ENCODE results near the gene CAVIN1.
"Not testable (repeated sequence)": the region's sequence is repeated elsewhere in the genome, so short reads cannot be mapped to it uniquely, and the experiment has no call there.

CAVIN1 gene

DNA sequence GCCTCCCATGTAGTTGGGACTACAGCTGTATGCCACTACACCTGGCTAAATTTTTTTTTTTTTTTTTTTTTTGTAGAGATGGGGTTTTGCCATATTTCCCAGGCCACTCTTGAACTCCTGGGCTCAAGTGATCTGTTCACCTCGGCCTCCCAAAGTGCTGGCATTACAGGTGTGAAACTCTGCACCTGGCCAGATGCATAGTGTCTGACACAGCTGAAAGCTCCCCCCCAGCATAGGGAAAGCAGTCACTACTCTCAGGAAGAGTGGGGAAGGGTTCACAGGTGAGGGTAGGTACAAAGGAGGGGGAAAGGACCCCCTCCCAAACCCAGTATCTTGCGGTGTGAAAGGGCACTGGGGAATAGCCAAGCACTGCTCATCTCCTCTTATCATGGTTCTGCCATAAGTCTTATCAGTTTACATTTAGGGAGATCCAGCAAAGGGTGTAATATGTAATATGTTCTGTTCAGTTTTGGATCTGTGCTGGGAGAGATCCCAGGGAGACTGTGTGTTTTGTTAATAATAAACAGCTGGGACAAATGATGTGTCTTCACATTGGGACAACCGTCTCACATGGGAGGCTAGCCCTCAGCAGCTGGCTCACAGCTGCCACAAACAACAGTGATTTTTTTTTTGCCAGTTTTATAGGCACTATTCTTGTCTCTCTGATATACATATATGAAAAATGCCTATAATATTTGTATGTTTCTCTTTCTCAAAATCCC, 6.8 kb upstream of the CAVIN1 start:
- DNase-seq (ENCODE audit: low read depth), result no peak

- no peak for DNase-seq (ENCODE audit: low read depth)
These were observed 5.3 kb upstream of the CAVIN1 start for GRCh38 chr17:42428141-42428944.

- no peak for DNase-seq (ENCODE audit: low read depth)
These were observed 2.0 kb upstream of the CAVIN1 start for GRCh38 chr17:42424991-42425610.

- no peak for DNase-seq (ENCODE audit: low read depth)
These were observed 710 bp upstream of the CAVIN1 start for GRCh38 chr17:42423766-42424165.

- DNase-seq (ENCODE audit: low read depth), result no peak
These were observed 571 bp downstream of the CAVIN1 start for GRCh38 chr17:42422412-42422957.

GRCh38 chr17:42421507-42422338, 1.3 kb downstream of the CAVIN1 start:
- DNase-seq (ENCODE audit: low read depth), result no peak

GRCh38 chr17:42421136-42421506, 1.9 kb downstream of the CAVIN1 start:
- DNase-seq (ENCODE audit: low read depth), result no peak

GRCh38 chr17:42417981-42418380, 5.1 kb downstream of the CAVIN1 start:
- not testable (repeated sequence) for DNase-seq (ENCODE audit: low read depth)

- DNase-seq (ENCODE audit: low read depth), result no peak
These were observed 8.2 kb downstream of the CAVIN1 start for GRCh38 chr17:42414704-42415409.

DNA sequence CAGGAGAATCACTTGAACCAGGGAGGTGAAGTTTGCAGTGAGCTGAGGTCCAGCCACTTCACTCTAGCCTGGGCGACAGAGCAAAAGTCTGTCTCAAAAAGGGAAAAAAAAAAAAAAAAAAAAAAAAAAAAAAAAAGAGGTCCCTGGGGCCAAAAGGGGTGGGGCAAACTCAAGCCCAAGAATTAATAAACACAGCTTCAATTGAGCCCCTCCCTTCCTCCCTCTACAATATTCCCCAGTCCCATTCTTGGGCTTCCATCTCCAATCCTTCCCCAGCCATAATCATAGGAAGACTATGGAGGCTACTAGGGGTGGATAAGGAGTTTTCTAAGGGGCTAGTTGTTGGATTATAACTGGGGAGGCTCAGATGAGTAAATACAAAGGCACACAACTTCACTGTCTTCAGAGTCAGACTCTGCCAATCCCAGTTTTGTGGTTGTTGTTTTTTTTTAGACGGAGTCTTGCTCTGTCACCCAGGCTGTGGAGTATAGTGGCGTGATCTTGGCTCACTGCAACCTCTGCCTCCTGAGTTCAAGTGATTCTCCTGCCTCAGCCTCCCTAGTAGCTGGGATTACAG, 9.5 kb downstream of the CAVIN1 start:
- no peak for DNase-seq (ENCODE audit: low read depth)

GRCh38 chr17:42411905-42412679, 11.0 kb downstream of the CAVIN1 start:
- DNase-seq (ENCODE audit: low read depth), result no peak

DNA sequence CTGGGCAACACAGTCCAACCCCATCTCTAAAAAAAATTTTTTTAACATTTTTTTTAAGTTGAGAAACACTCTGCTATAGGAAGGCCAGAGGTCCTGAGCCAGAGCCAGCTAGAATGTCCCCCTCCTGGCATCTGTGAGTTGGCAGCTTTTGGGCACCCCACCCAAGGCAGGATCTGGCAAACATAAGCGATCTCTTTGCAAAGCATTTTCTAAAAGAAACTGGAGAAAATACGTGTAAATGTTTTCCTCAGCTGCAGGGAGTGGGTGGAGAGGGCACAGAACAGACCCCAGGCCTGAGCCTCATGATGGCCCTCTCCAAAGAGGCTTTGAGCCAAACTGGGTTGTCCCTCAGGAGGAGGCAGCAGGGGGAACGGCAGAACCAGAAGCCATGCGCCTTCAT, 11.7 kb downstream of the CAVIN1 start:
- no peak for DNase-seq (ENCODE audit: low read depth)

DNA sequence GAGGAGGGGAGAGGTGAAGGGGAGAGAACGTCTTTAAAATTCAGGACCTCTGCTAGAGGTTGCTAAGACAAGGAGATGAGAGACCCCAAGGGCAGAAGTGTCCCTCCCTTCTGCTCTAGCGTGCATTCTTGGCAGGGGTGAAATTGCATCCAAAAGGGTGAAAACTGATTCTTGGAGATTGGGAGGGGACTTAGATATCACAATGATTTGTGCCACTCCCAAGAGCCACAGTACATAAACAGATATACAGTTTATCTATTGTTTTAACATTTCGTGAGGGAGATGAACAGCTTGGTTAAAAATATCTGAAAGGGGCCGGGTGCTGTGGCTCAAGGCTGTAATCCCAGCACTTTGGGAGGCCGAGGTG, 12.8 kb downstream of the CAVIN1 start:
- no peak for DNase-seq (ENCODE audit: low read depth)

GRCh38 chr17:42409523-42410318, 13.3 kb downstream of the CAVIN1 start:
- no peak for DNase-seq (ENCODE audit: low read depth)

GRCh38 chr17:42408061-42408460, 15.0 kb downstream of the CAVIN1 start:
- DNase-seq (ENCODE audit: low read depth), result no peak

- peak; percentile 38 for DNase-seq (ENCODE audit: low read depth)
These were observed 15.7 kb downstream of the CAVIN1 start for GRCh38 chr17:42407289-42407836.

DNA sequence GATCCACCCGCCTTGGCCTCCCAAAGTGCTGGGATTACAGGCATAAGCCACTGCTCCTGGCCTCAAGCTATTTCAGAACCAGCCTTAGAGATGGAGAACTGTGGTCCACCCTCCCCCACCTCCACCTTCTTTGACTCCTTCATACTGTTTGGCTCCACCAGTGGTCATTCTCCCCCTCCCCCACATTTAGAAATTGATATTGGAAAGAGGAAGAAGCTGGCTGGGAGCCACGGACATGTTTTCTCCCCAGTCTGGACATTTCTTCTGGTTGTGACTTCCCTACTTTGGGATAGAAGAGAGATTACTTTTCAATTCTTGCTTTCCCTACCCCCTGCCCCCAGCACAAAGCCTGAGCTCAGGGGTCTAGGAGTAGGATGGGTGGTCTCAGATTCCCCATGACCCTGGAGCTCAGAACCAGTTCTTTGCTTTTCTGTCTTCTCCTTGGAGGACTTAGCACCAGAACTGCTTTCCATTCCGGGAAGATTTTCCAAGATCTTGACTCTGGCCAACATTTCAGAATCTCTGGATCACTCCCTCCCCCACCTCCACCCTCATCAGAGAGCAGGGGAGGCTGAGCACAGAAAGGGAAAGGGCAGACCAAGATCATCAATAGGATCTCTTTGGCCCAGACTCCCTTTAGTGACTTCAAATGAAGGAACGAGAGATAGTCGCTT, 16.3 kb downstream of the CAVIN1 start:
- DNase-seq (ENCODE audit: low read depth), result no peak

DNA sequence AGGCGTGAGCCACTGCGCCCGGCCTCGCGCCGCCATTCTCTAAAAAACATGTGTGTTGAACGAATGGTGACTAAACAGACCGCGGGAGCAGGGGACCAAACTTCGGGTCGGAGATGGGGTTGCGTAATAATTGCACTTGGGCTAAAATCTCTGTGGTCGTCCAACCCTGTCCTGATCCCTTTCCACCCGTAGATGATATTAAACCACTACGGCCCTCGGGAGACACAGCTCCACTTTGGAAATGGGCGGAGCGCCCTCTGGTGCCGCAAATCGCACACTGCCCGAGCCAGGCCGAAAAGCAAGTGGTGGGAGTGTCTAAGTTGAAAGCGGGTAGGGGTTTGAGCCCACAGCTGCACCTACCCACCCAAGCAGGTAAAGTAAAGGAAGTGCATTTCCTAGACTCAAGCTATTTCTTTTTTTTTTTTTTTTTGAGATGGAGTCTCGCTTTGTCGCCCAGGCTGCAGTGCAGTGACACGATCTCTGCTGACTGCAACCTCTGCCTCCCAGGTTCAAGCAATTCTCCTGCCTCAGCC, 17.0 kb downstream of the CAVIN1 start:
- peak; percentile 52 for DNase-seq (ENCODE audit: low read depth)
